HTR-8/SVneo (cell line): ENCODE results near the gene RIT1.

Source experiments
- DNase-seq: peaks from one replicate; pipeline ENCODE4 v3.0.0; 2011; ENCODE audit warnings: low spot score, mixed read lengths; ENCODE audit not compliant: insufficient read length
- FAIRE-seq: peaks from 2 replicates; lab custom pipeline; 2011; peaks lifted over from hg19 to GRCh38; lab: Jason Lieb, UNC

RIT1 gene, protein sequence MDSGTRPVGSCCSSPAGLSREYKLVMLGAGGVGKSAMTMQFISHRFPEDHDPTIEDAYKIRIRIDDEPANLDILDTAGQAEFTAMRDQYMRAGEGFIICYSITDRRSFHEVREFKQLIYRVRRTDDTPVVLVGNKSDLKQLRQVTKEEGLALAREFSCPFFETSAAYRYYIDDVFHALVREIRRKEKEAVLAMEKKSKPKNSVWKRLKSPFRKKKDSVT

DNA sequence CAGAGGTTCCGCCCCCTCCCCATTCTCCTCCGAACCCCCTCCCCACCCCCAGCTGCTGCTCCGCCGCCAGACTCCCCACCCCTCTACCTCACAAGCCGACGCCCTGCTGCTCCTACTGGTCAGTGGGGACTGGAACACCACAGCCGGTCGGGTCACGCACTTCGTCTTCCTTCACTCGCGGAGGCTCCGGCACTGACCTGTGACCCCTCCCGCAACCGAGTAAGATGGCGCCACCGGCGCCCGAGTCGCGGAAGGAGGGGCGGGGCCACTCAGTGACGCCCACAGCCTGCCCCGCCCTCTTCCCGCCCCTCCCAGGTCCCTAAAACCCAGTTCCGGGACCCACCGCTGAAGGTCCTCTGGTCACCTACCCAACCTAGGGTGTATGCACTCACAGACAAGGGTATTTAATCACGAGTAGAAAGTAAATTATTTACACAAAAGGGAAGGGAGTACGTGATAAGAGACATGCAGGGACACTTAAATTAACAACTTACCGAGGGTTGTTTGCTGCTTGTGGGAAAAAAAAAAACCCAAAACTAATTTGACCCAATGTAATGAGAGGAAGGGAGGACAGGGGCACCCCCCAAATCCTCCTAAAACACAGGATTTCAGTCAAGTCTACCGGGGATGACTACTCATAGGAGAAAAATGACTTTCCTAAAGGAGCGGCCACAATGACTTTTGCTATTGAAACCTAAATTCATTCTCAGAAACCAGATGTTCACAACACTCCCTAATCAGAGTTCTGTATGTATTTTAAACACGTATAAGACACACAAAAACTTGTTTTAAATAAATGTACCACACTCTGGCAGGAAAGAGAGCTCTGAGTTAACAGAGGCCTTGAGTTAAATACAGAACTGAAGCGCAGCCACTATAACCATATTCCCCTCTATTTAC, at the start of gene RIT1:
RIT1 (minus strand) TSS at position 194 of the 900 bp plus-strand sequence. CDS start 588 bp downstream, outside the sequence.
- no peak for FAIRE-seq

DNA sequence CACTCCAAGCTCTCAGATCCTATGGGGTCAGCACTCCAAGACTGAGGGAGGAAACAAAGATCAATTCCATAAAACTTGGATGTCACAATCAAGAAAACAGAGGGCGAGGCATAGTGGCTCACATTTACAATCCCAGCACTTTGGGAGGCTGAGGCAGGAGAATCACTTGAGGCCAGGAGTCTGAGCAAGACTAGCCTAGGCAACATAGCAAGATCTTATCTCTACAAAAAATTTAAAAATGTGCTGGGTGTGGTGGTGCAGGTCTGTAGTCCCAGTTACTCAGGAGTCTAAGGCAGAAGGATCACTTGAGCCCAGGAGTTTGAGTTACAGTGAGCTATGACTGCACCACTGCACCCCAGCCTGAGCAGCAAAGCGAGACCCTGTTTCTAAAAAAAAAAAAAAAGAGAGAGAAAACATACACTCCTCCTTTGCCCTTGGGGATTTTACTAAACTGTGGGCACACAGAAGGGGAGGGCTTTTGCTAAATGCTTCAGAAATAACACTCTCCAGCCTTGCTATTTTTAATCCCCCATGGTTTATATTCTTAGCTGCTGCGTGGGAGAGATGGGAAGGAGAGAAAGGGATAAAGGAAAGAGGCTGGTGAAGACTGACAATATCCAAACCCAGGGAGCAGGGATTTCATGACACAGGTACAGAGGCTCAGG, 49.1 kb upstream of the RIT1 start:
- no peak for DNase-seq
- FAIRE-seq = no peak

More for the DNA sequence above, at the start of gene RIT1:
- peak; percentile 82 for DNase-seq

DNA sequence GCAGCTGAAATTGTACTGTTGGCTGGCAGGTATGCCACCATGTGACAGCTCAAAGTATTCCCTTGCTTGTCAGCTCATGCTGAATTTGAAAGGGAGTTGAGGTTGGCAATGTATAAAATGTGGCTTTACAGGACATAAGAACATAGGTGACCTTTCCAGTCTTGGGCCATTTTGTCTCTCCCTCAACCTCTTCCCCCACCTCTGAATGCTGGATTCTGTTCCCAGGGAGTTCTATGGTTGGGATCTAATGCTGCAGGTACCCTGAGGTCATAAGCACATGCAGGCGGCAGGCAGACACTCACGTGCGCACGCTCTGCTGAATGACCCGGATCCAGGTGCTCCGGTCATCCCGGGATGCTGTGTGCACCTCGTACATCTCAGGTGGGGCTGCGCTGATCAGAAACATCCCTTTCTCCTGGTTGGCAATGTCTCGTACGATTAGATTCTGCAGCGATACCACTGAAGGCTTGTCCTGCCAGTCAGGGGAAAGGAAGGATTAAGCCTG, 46.3 kb upstream of the RIT1 start:
- DNase-seq (no peak), FAIRE-seq (no peak)

DNA sequence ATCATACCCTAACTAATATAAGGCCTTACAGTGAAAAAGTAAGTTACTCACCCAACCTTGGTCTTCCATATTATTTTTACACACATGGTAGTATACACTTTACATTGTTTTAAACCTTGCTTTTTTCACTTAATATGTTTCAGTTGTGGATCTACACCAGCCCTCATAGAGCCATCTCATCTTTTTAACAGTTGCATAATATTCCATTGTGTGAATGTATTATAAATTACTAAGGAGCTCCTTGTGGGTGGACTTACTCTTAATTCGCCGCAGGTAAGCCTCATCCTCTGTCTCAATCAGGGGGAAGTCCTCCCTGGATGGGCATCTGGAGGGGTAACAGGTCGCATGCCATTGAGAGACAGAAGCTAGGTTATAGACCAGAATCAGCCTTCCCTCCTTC, 43.5 kb upstream of the RIT1 start:
- DNase-seq = no peak
- no peak for FAIRE-seq

DNA sequence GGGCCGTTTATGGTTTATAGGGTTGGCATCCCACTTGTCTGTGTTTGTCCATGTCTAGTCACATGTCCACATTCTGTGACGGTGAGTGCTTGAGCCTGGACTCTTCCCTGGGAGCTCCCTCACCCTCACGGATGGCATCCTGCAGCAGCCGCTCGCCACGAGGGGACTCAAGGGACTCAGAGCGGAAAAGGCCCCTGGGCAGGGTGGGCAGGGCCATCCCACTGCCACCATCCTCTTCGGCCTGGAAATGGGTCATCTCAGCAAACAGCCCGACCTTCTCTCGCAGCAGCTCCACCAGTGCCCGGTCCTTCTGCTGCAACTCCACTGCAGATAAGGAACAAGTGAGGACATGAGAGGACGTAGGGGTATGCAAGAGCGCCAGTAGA, 41.3 kb upstream of the RIT1 start:
- FAIRE-seq (no peak), DNase-seq (no peak)

DNA sequence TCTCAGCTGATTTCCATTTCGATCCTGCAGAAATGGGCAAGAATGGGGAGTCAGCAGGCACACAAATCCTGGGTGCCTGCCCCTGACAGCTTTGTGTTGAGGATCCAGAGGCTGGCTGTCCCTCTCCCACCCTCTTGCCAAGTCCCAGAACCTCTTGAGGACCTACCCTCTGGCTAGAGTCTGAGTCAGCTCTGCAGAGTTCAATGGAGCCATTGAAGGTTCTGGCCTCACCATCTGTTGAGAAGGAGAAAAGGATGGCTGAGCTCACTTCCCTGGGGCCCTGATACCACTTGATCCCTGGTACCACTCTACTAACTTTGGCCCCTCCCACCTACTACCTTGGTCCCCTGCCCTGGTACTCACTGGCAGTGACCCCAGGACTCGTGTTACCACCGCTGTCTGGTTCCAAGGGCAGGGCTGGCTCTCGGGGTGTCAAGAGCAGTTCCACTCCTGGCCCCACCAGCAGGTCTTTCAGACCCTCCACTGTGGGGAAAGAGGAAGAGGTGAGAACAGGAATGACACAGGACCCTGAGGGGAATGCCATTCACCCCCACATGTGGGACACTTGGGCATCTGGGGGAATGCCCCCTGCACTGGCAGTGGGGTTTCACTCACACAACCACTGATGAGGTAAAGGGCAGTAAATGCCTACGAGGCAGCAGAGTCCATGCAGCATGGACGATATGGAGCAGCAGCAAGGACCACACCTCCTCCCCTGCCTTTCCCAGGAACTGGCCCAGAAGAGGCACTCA, 40.8 kb upstream of the RIT1 start:
- no peak for DNase-seq
- FAIRE-seq = no peak

DNA sequence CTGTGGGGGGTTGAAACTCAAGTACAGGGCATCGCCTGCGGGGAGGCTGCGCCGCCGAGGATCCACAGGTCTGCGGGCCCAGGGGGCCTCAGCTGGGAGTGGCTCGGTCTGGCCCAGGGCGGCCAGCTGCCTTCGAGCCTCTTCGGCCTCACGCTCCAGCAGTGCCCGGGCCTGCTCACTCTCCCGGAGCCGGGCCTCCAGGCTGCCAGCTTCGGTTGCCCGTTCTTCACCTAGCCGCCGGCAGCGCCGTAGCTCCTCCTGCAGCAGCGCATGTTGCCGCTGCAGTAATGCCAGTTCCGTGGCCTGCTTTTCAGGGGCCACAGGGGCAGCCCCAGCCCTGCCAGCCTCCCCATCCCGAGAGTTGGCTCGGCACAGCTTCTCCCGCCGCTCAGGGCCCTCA, 39.7 kb upstream of the RIT1 start:
- FAIRE-seq (no peak), DNase-seq (no peak)

DNA sequence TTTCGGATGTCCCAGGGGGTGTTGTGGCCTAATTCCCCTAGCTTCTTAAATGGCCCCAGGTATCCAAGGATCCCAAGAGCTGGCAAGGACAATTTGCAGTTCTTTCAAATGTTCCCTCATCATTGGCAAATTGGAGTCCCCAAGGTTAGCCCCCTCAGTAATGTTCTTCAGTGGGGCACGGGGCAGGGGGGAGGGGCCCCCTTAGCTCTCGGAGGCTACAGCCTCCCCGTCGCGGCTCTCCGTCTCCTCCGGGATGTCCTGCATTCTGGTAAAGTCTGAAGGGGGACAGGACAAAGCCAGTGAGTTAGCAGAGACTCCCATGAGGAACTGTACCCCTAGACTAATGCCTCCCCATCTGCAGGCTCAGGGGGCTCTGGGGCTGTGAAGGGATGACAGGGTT, 36.6 kb upstream of the RIT1 start:
- FAIRE-seq (no peak), DNase-seq (no peak)

DNA sequence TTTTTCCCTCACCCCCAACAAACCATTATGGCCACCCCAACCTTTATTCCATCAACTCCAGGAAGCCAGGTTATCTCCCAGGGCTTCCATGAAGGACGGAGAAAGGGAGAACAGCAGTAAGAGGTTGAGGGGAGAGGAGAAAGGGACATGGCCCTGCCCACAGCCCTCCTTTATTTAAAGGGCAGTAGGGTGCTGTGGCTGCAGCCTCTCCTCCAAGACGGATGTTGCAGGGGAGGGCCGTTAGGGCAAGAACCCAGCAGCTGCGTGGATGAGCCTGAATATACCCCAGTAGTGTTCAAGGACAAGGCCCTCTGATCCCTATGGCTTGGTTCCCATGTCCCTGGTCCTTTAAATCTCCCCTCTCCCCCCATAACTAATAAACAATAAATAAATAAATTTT, 36.1 kb upstream of the RIT1 start:
- no peak for DNase-seq
- FAIRE-seq = no peak

DNA sequence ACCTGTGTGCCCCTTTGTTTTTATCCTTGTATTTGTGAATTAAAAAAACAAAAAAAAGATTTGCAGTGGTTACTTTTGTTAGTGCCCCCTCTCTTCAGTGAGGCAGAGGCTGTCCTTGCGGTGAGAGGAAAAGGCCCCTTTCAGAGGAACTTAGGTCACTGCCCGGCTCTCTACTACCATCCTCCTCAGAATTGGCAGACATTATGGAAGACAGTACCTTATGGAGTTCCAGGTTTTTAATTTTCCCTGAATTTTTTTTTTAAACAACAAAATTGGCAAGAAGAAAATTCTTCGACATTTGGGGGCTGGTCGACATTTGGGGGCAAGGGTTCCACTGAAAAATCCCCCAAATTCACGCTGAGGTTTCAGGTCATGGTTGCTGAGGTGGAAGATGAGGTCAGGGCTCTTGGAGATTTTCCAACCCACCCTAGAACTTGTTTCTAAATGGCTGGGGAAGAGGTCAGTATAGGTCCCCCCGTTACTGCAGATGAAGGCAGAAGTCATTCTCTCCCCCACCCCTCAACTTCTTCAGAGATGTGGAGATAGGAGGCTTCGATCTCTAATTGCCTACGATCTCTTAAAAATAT, 35.6 kb upstream of the RIT1 start:
- FAIRE-seq = no peak
- no peak for DNase-seq

DNA sequence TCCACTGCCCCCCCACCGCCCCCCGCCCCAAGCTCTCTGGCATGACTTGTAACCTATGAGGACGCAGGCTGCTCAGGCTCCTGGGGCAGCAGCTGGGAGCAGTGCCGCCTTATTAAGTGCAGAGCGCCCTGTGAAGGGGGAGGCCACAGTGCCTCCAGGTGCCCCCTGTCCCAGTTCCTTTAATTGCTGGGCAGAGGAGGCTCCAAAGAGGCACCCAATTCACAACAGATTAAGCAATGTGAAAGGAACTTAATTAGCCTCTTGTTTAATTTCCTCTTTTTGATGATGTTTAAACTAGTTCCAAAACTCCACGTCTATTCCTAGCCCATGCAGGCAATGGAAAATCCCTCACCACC, 33.3 kb upstream of the RIT1 start:
- DNase-seq (no peak), FAIRE-seq (no peak)

DNA sequence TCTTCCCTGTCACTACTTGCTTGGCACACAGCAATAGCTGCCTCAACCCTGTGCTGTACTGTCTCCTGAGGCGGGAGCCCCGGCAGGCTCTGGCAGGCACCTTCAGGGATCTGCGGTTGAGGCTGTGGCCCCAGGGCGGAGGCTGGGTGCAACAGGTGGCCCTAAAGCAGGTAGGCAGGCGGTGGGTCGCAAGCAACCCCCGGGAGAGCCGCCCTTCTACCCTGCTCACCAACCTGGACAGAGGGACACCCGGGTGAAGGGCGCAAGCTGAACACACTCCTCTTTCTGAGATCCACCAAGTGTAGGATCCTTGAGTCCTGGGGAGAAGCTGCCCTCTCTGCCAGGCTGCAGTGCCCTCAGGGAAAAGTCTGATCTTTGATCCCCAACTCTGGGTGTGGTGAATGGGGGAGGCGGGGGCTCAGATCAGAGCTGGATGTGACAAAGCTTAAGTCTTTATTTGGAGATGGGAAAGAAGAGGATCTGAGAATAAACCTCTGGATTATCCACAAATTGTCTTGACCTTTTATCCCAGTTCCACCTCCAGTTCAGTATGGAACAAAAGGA, 31.5 kb upstream of the RIT1 start:
- FAIRE-seq = no peak
- DNase-seq = no peak

DNA sequence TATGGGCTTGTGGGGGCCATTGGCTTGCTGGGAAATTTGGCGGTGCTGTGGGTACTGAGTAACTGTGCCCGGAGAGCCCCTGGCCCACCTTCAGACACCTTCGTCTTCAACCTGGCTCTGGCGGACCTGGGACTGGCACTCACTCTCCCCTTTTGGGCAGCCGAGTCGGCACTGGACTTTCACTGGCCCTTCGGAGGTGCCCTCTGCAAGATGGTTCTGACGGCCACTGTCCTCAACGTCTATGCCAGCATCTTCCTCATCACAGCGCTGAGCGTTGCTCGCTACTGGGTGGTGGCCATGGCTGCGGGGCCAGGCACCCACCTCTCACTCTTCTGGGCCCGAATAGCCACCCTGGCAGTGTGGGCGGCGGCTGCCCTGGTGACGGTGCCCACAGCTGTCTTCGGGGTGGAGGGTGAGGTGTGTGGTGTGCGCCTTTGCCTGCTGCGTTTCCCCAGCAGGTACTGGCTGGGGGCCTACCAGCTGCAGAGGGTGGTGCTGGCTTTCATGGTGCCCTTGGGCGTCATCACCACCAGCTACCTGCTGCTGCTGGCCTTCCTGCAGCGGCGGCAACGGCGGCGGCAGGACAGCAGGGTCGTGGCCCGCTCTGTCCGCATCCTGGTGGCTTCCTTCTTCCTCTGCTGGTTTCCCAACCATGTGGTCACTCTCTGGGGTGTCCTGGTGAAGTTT, 30.8 kb upstream of the RIT1 start:
- FAIRE-seq (no peak), DNase-seq (no peak)

DNA sequence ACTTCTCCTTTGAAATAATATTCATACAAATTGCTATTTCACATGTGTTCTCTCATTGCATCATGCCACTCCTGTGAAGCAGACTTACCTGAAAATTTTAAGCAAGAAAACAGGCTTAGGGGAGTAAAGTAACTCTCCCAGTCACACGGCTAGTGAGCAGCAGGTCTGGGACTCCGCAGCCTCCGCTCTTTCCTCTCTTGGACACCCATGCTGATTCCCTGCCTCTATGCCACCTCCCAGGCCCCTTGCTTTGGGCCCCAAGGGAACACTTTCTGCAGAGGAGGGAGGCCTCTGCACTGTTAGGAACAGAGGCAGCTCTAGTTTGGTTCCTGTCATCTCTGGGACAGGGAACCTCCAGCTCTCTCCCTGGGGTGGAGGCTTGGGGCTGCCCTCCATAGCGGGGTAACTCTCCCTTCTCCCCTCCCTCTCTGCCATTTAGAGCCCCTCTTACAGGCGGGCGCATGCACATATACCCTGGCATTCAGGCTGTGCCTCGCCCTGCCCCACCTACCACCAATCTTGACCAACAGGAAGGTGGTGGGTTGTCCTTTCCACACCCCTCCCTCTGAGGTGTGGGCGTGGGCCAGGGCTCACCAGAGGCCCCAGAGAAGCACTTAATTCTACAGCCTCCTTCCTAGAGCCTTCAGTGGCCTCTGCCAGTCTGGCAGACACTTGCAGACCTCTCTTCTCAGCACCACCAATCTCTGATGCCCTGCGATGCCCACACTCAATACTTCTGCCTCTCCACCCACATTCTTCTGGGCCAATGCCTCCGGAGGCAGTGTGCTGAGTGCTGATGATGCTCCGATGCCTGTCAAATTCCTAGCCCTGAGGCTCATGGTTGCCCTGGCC, 30.1 kb upstream of the RIT1 start, which contains the start of gene RXFP4:
RXFP4 (plus strand) TSS at position 646 of the 852 bp plus-strand sequence; CDS start at position 718, 72 bp downstream.
- no peak for DNase-seq
- FAIRE-seq = no peak

DNA sequence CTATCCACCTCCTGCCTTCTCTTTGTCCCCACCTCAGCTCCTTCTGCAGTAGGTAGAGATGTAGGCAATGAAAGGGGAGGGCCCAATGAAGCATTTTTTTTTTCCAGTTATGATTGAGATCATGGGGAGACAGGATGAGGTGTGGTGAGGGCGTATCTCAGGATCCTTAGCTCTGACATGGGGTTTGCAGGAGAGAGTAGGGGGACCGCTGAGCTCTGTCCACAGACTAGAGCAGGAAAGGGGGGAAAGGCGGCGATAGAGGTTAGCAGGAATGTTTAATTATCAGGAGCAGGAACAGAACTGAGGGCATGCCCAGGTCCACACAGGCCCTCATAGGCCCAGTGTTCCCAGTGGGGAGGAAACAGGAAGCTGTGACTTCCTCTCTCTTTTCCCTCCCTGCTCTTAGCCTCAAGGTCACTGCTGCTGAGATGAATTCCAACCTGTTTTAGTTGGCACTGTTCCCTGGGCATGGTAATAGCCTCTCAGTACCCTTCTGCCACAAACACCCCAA, 29.4 kb upstream of the RIT1 start:
- FAIRE-seq = no peak
- peak; percentile 37 for DNase-seq

DNA sequence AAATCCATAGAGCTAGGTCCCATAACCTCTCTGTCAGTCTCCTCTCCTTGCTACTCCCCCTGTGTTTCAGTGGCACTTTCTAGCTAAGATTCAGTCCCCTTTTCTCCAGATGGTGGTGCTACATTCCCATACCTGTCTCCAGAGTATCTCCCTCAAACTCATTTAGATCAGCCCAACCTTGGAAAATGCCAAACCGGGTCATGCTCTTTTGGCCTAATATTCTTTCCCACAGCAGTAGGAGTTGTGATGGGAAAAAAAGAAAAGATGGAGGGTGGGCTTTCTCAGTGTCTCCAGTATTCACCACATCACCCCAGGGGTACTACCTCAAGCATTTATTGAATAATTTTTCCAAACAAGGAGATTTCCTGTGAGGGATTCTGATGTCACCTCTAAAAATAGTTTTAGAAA, 27.1 kb upstream of the RIT1 start:
- FAIRE-seq = no peak
- DNase-seq = peak; percentile 64

DNA sequence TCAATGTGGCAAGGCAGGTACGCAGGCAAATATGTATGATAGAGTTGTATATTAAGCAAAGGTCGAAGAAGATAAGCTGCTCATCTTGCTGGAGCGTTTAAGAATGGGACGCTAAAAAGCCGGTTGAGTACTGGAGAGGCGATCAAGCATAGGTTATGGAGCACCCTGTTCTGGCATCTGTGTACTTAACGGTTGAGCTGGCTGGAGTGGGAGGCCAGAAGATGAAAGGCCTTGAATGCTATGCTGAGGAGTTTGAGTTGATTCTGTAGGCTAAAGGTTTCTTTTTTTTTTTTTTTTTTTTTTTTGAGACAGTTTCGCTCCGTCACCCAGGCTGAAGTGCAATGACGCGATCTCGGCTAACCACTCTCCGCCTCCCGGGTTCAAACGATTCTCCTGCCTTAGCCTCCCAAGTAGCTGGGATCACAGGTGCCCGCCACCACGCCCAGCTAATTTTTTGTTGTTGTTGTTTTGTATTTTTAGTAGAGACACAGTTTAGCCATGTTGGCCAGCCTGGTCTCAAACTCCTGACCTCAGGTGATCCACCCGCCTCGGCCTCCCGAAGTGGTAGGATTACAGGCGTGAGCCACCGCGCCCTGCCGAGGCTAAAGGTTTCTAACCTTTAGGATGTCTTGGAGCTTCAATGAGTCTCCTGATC, 23.9 kb upstream of the RIT1 start:
- no peak for FAIRE-seq
- no peak for DNase-seq
